Stimulated activated CD4-positive, alpha-beta T cell treated with anti-CD3 and anti-CD28 coated beads, Interleukin-1b, Interleukin-23, amount 100 ng/mL, for 24 hours (primary cell): ENCODE data around the gene COMMD4.
"Not testable (repeated sequence)": the region's sequence is repeated elsewhere in the genome, so short reads cannot be mapped to it uniquely, and the experiment has no call there.

Experiments
- DNase-seq, 4 experiments: peaks; one replicate each; pipeline ENCODE4 v3.0.0-alpha.2; 2020; ENCODE audit warnings: low read depth in 4 of 4, low spot score in 1 of 4

The COMMD4 gene

DNA sequence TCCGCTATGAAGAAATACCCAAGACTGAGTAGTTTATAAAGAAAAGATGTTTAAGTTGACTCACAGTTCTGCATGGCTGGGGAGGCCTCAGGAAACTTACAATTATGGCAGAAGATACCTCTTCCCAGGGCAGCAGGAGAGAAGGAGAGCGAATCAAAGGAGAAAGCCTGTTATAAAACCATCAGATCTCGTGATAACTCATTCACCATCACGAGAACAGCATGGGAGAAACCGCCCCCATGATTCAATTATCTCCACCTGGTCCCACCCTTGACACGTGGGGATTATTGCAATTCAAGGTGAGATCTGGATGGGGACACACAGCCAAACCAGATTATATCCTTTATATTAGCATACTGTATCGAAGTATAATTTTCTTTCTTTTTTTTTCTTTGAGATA is 3.8 kb upstream of the COMMD4 start:
- not testable (repeated sequence) for DNase-seq

- DNase-seq, result not testable (repeated sequence)
Observed at GRCh38 chr15:75333654-75334419, 2.0 kb upstream of the COMMD4 start.

GRCh38 chr15:75335313-75335704 is 554 bp upstream of the COMMD4 start:
- DNase-seq, result no peak

DNA sequence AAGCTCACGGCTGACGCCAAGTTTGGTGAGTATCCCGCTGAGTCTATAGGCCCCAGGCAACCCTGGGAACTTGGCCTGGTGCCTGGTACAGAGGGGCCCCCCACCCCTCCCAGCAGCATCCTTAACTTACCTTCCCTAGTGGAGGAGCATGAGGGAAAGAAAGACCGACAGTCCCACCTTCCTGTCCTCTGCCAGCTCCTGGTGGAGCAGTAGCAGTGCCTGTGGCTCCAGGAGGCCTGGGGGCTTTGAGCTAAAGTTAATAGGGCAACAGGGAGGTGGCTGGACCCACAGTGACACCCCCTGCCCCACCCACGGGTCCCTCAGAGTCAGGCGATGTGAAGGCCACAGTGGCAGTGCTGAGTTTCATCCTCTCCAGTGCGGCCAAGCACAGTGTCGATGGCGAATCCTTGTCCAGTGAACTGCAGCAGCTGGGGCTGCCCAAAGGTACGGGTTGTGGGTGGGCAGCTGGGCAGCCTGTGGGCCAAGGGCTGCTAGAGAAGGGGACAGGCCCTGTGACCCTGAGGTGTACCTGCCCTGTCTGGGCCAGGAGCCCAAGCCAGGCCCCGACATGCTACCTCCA is 2.9 kb downstream of the COMMD4 start:
- DNase-seq, result no peak

- no peak for DNase-seq
Observed at GRCh38 chr15:75339531-75340240, 3.8 kb downstream of the COMMD4 start.

DNA sequence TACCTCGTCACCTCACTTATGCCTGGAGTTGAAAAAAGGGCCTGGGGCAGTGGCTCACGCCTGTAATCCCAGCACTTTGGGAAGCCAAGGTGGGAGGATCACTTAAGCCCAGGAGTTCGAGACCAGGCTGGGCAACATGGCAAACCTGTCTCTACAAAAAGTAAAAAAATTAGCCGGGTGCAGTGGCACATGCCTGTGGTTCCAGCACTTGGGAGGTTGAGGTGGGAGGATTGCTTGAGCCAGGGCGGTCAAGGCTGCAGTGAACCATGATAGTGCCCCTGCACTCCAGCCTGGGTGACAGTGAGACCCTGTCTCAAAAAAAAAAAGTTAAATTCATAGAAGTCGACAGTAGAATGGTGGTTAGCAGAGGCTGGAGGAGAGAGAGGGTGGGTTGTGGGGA is 6.4 kb downstream of the COMMD4 start:
- DNase-seq, result no peak

- DNase-seq, result not testable (repeated sequence)
Observed at GRCh38 chr15:75343953-75344352, 8.1 kb downstream of the COMMD4 start.

DNA sequence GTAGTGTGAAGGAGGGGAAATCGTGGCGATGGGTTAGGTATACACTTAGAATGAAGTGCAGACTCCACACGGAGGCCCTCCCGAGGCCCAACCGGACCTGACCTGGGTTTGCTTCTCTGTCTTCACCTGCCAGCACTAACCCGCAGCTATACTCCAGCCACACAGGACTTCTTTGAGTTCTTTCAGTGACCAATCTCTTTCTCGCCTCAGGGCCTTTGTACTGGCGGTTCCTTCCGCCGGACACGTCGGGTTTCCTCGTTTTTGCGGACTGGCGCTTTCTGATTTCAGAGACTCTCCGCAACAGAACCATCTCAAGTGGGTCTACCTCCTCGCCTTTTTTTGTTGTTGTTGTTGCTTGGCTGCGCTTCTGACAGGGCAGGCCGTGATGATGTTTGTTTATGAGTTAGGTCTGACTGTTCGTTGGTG is 10.9 kb downstream of the COMMD4 start, which contains the start of gene NEIL1:
Gene NEIL1, plus strand, starts transcription at position 244 of the 426 bp plus-strand sequence. CDS start 1,867 bp downstream, outside the sequence.
- DNase-seq, result no peak

DNA sequence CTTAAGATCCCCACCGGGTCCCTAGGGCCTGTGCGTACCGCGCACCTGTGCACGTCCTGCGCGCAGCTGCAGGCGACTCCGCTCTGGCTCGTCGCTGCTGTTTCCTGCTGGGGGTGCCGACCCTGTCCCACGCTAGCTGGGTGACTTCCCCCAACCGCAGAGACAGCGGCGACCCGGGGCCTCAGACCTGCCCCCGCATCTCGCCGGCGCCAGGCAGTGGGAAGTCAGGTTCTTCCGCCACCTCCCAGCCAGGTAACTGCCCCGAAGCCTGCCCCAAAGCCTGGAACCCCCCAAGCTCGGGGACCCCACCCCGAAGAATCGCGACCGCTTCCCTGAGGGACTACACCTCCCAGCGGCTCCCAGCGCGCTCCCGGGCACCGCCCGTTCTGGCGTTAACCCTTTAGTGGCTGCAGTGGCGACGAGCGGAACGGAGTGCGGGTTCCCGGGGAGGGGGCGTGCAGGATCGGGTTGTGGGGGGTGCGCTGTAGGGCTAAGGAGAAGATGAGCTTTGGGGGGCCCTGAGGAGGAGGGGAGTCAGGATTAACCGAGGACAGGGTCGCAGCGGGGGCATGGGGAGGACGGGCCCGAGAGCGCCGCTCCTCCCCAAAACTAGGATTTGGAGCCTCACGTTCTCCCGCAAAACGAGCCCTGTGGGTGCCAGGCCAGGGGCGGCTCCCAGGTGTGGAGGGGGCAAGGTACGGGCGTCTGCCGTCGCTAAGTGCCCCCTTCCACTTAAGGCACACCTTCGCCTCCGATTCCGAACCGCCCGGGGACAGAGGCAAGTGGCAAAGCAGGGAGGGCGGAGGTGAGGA is 11.6 kb downstream of the COMMD4 start:
- DNase-seq, result peak in 1 of 4 experiments; percentile 30

DNA sequence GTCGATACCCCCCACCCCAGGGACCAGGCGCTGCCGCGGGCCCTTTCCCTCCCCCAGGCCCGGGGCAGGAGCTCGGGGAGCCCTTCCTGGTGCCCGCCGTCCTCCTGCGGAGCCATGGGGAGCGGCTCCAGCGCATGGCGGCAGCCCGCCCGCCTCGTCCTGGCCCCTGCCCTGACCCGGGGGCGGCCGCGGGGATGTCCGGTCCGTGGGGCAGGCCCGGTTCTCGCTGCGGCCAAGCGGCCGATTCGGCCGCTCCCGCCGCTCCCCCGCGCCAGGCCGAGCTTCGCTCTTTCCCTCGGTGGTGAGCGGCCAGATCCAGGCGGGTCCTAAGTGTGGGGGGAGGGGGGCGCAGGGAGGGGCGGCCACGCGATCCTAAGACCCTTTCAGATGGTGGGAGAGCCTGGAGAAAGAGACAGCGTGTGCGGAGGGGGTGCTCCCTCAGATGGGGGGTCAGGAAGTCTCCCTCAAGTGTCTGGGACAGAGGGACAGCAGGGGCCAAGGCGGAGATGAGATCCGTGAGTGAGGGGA is 12.2 kb downstream of the COMMD4 start:
- no peak for DNase-seq

DNA sequence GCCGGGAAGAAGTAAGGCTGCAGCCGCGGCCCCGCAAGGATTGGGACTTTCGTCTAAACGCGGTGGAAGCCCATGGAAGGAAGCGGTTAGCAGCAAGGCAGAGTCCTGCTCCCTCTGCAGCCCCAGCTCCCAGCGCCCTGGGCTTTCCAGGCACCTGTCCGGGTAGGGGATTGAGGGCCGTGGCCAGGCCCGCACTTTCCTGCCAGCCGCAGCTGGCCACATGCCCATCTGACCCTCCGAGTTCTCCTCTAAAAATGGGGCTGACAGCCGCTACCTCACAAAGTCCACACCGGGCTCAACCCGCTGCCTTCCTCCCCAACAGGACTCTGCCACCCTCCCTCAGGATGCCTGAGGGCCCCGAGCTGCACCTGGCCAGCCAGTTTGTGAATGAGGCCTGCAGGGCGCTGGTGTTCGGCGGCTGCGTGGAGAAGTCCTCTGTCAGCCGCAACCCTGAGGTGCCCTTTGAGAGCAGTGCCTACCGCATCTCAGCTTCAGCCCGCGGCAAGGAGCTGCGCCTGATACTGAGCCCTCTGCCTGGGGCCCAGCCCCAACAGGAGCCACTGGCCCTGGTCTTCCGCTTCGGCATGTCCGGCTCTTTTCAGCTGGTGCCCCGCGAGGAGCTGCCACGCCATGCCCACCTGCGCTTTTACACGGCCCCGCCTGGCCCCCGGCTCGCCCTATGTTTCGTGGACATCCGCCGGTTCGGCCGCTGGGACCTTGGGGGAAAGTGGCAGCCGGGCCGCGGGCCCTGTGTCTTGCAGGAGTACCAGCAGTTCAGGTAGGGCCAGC is 12.9 kb downstream of the COMMD4 start:
- no peak for DNase-seq

DNA sequence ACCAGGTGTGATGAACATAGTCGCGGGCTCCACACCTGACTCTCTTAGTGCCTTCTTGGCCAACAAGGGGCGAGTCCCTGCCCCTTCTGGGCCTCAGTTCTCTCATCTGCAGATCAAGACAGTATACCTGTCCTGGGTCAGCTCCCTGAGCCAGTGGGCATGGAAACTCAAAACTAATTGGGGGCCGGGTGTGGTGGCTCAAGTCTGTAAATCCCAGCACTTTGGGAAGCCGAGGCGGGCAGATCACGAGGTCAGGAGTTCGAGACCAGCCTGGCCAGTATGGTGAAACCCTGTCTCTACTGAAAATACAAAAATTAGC is 13.4 kb downstream of the COMMD4 start:
- not testable (repeated sequence) for DNase-seq

DNA sequence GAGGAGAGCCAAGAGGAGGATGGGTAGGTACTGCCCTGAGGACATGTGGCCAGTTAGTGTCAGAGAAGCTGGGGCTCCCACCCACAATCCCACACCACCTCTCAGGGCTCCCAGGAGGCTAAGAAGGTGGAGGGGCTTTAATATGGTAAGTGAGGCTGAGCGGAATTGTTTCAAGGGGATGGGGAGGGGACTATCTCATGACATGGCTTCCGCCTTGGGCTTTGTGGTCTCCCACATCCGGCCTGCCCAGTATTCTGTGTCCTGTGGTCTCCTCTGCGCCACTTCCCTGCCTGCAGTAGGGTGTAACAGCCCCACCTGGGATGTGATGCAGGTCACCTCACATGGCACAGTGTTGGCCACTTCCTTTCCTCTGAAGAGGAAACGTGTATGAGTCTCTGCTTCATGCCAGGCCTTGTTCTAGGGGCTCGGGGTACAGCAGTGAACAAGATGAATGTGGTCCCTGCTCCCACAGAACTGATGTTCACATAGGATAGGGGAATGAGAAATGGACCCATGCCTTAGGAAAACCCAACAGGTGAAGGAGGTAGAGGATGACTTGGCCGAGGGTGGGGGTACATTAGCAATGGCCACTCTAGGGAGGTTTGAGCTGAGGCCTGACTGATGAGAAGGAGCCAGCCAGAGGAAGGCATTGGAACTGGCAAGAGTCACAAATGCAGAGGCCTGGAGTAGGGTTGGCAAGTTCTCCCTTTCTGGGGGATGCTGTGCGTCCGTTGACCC is 14.2 kb downstream of the COMMD4 start:
- peak in 2 of 4 experiments; percentile 30 to 45 for DNase-seq

DNA sequence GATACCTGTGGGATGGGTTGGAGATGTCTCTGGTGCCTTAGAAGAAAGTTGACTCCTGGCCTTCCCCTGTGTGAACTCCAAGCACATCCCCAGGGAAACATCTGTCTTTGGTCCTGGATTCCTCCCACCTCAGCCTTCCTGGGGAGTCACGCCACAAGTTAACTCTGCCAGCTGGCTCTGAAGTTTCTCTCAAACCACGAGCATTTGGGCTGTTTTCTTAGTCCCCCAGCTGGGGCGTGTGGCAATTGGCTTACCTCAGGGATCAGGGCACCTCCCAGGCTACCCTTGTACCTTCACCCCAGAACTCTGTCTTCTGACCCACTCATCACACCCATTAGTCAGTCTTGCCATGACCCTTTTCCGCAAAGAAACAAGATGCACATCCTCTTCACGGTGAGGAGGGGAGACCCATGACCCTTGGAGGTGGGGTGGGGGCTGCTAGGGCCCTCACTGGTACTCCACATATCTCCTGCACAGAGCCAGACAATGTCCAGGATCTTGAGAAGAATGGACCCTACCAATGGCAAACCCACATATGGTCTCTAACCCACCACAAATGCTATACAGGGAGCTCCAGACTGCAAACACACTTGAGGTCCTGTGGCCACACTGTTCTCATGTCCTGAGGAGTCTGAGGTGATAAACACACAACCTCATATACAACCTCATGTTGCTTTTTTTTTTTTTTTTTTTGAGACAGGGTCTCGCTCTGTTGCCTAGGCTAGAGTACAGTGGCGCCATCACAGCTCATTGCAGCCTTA is 14.9 kb downstream of the COMMD4 start:
- no peak for DNase-seq

GRCh38 chr15:75352186-75353080 is 16.6 kb downstream of the COMMD4 start:
- DNase-seq, result no peak

DNA sequence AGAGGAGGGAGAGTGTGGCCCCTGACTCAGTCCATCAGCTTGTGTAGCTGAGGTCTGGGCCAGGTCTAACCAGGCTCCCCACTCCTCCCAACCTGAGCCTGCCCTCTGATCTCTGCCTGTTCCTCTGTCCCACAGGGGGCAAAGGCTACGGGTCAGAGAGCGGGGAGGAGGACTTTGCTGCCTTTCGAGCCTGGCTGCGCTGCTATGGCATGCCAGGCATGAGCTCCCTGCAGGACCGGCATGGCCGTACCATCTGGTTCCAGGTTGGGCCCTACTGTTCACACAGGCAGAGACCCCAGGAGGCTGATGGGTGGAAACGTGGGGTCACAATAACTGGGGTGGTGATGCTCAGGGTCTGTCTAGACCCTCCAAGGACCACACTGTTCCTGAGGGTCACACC is 17.7 kb downstream of the COMMD4 start:
- no peak for DNase-seq

DNA sequence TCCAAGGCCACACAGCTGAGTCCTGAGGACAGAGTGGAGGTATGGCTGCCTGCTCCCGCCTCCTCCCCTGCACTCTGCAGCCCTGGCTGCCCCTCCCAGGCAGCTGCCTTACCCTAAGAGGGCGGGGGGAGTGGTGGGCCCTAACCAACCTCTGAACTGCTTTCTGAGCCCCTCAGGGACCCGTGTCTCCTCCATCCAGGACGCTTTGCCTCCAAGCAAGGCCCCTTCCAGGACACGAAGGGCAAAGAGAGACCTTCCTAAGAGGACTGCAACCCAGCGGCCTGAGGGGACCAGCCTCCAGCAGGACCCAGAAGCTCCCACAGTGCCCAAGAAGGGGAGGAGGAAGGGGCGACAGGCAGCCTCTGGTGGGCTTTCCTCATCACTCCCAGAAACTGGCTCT is 18.6 kb downstream of the COMMD4 start:
- no peak for DNase-seq

DNA sequence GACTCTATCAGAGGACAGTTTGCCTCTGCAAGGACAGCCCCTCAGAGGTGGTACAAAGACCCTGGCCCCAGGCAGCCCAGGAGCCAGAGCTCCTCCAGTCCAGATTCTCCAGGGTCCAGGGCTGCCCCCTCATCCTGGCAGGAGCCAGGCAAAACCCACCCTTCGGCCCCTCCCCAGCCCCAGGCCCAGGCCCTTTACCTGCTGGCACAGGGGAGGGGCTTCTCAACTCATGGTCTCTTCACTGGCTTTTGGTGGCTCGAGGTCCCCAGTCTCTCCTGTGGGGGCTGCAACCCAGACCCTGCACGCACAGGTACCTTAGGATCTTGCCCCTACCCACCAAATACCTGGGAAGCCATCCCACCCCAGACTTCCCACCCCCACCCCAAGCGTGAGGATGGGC is 19.5 kb downstream of the COMMD4 start:
- no peak for DNase-seq
